ENCODE results near the gene MME.

MME gene

DNA sequence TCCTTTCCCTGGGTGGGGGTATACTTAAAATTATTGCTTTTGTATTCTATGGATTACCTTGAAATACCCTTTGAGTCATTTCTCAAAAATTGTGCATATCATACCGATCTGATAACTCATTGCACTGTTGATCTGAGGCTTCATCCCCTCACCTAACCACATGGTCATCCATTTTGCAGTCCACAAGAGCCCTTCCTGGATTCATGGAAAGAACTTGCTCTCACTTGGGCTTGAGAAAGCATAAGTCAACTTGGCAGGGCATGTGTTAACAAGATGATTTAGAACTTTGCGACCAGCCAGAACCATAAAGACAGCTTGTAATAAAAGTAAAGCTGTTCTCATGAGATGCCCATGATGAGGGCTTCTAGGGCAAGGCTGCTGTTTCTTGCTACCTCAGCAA lies 22.2 kb downstream of the MME start:
- in situ Hi-C loops (cut with MboI; ENCODE audit: low sequenced_read_pairs, unreplicated experiment) = no loop called here
- TF ChIP-seq, protein P1, sequence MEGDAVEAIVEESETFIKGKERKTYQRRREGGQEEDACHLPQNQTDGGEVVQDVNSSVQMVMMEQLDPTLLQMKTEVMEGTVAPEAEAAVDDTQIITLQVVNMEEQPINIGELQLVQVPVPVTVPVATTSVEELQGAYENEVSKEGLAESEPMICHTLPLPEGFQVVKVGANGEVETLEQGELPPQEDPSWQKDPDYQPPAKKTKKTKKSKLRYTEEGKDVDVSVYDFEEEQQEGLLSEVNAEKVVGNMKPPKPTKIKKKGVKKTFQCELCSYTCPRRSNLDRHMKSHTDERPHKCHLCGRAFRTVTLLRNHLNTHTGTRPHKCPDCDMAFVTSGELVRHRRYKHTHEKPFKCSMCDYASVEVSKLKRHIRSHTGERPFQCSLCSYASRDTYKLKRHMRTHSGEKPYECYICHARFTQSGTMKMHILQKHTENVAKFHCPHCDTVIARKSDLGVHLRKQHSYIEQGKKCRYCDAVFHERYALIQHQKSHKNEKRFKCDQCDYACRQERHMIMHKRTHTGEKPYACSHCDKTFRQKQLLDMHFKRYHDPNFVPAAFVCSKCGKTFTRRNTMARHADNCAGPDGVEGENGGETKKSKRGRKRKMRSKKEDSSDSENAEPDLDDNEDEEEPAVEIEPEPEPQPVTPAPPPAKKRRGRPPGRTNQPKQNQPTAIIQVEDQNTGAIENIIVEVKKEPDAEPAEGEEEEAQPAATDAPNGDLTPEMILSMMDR (IDR thresholded peaks at IDR 0.05; ENCODE audit: borderline replicate concordance, control extremely low read depth, extremely low read depth, insufficient read depth, missing control alignments) = no peak
- no peak for DNase-seq (ENCODE audit: low spot score)

DNA sequence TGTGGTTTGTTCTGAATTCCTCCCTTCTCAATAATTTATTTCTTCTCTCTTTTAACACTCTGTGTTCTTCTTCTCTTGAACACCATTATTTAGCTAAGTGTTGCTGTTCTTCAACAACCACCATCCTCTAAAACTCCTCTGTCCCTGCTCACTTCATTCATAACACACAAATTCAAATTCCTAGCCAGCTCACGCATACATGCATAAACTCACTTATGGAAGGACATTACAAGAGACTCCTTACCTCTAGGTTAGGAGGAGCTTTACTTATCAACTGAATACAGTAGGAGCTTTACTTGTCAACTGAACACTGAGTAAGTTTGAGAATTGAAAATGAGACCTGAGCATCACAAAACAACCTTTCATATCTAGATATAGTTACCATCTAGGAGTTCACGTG lies 23.6 kb downstream of the MME start:
- no peak for DNase-seq (ENCODE audit: low spot score)
- in situ Hi-C loops (cut with MboI; ENCODE audit: low sequenced_read_pairs, unreplicated experiment) = no loop called here
- TF ChIP-seq, protein P1 (IDR thresholded peaks at IDR 0.05; ENCODE audit: borderline replicate concordance, control extremely low read depth, extremely low read depth, insufficient read depth, missing control alignments) = no peak

DNA sequence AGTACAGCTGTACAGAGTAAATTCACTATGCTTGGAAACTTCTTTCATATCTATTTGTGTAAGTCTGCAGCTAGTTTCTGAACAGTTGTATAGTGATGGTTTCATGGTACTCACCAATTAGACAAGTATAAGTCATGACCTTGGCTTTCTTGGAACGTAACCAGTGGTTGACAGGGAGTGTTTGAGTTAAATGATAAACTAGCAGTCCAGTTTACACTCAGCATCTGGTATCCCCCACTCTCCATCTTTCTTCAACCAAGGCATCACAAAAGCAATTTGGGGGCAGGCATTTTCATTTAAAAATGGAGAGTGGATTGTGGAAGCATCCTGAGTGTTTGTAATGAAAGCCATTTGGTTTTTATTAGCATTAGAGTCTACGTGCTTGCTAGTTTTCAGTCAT lies 26.0 kb downstream of the MME start:
- no peak for DNase-seq (ENCODE audit: low spot score)
- in situ Hi-C loops (cut with MboI; ENCODE audit: low sequenced_read_pairs, unreplicated experiment) = no loop called here
- TF ChIP-seq, protein P1 (IDR thresholded peaks at IDR 0.05; ENCODE audit: borderline replicate concordance, control extremely low read depth, extremely low read depth, insufficient read depth, missing control alignments) = no peak

DNA sequence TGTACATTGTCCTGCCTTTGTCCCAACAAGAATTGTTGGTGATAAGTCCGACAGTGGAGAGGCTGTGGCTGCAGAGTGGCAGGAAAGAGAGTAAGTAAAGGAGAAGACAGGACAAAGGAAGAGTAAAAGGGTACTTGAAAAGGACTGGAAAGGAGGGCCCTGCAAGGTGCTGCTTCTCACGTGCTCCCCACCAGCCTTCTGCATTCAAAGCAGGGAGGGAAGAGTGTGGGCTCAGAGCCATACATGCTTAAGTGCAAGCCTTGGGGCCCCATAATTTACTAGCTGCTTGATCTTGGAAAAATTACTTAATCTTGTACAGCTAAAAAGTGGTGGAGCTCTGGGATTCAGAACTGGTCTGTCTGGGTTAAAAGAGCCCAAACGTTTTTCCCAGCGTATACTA lies 29.9 kb downstream of the MME start:
- DNase-seq (ENCODE audit: low spot score) = no peak
- TF ChIP-seq, protein P1 (IDR thresholded peaks at IDR 0.05; ENCODE audit: borderline replicate concordance, control extremely low read depth, extremely low read depth, insufficient read depth, missing control alignments) = no peak
- in situ Hi-C loops (cut with MboI; ENCODE audit: low sequenced_read_pairs, unreplicated experiment) = no loop called here

DNA sequence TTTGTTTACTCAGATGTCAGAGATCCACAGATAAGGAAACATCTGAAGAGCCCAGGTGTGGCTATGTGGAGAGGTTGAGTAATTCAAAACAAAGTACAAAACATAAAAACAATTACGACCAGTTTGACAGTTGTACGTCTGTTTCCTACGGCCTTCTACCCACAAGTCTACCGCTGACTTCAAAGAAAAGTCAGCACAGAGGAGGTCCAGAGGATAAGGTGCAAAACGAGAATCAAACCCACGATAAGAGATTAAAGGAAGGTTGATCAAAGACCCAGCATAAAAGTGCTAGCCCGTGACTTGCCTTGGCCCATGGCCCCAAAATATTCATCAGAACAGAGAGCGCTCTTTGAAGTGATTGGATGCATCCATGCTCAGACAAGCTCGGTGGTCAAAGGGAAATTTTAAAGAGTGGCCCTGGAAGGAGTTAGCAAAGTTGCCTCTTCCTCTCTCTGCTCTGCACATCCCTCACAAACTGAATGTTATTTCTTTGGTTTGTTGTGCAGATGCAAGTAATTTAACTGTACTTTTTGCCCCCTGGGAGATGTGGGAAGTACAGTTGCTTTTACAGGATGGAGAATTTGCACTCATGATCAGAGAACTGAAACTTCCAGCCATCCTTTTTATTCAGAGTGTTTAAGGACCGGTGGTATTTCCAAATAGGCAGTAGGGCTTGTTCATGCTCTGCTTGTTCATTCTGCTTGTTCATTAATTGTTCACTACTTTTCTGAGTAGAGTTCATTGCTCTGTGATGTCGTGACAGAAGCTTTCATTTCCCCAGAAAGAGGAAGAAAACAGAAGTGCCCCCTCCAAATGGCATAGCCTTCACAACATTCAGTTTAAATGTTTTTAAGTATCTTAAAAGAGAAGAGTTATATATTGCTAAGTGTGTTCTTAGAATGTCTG lies 31.1 kb downstream of the MME start:
- in situ Hi-C loops (cut with MboI; ENCODE audit: low sequenced_read_pairs, unreplicated experiment) = no loop called here
- TF ChIP-seq, protein P1 (IDR thresholded peaks at IDR 0.05; ENCODE audit: borderline replicate concordance, control extremely low read depth, extremely low read depth, insufficient read depth, missing control alignments) = no peak
- no peak for DNase-seq (ENCODE audit: low spot score)

DNA sequence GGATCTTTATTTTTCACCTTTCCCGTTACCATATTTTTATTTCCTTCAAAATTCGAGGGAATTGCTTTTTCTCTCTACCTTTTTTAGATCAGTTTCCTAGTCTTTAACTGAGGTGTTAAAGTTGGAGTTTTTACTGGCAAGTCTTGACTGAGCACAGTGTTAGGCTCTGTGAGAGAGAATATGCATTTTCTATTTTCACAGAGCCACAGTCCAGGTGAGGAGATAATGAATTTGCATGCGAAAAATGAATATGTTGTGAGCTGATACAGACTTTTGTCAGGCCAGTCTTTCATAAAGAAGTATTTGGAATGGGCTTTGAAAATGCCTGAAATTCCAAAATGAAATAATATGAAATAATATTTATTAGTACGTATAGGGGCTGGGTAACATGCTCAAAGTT lies 31.9 kb downstream of the MME start:
- TF ChIP-seq, protein P1 (IDR thresholded peaks at IDR 0.05; ENCODE audit: borderline replicate concordance, control extremely low read depth, extremely low read depth, insufficient read depth, missing control alignments) = no peak
- in situ Hi-C loops (cut with MboI; ENCODE audit: low sequenced_read_pairs, unreplicated experiment) = no loop called here
- DNase-seq (ENCODE audit: low spot score) = no peak
